HG03378 (cell line): ENCODE measurements around the gene HEMGN.

Experiments
- ATAC-seq: cut with Tn5 transposase; IDR thresholded peaks from one replicate; pipeline ENCODE4 v1.9.1; 2021; ENCODE audit warnings: mild to moderate bottlenecking, moderate library complexity; ENCODE audit not compliant: unreplicated experiment

HEMGN gene

DNA sequence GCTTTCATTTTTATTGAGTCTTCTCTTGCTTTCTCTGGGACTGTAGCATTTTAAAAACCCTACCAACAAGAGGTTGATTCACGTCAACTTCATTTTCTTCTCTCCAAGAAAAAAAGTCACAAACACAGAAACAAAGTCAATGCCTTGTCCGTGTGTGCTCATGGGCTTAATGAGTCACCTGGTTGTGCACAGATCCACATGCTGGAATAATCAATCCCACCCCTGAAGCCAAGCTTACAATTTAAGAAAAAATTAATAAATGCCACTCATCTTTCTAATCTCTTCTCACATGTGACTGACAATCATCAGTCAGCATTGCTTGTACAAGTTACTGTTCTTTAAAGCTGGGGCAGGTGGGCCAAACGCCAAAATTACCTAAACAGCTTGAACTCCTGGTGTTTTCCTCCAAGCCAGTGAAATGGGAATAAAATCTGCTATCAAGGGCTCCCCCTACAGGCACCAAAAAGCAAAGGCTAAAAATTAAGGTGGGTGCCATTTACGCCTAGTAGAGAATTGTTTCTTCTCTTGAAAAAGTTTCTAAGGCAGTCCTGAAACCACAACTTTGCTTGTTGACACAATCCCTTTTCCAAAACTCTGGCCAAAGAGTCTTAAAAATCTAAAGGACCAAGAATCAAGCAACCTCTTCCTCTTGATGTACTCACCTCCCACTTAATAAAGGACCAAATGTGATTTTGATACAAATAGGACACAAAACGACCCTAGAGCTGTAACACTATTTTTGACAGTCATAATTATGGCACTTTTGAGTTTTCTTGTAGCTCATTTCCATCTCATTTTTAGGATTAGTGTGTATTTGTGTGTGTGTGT is 37.0 kb downstream of the HEMGN start:
- no peak for ATAC-seq

- ATAC-seq: no peak
Observed at GRCh38 chr9:97900103-97900737, 37.8 kb downstream of the HEMGN start.

DNA sequence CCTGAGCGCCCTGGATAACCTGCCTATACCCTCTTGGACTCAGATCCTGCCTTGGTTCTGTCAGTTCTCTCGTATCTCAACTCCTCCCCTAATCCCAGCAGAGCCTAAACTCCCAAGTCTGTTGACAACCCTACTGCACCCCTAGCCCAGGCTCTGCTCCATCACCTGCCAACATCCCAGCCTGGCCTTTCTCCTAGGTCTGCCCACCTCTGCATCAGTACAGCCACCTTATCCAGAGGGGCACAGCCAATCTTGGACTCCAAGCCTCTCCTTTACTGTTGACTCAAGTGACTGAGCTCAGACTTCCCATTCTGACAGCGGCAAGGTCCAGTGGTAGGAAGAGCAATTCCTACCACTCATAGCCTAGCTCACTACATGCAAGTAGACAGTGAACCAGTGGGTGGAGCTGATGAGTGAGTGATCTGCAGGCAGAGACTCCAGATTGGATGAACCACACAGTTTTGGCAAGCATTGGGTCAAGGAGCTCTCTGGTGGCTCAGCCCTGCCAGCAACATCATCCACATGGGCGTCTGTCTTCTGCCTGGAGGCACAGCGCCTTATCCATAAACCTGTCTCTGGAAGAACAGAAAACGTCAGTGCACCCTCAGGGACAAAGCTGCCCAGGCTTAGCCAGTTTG is 42.2 kb downstream of the HEMGN start:
- ATAC-seq: no peak

DNA sequence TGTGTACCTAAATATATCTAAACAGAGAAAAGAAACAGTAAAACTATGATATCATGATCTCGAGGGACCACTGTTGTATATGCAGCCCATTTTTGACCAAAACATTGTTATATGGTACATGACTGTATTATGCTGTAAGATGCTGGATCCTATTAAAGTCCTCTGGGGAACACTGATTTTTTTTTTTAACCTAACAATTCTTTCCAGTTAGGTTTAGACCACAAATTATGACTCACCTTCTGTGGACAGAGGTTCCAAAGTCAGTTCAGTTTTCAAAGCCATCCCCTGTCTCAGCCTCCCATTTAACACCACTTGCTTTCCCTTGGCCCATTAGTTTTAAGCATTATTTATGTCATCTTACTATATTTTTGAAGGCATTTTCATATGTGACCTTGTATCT is 42.8 kb downstream of the HEMGN start:
- ATAC-seq: no peak

- ATAC-seq: no peak
Observed at GRCh38 chr9:97892421-97892820, 45.6 kb downstream of the HEMGN start.

DNA sequence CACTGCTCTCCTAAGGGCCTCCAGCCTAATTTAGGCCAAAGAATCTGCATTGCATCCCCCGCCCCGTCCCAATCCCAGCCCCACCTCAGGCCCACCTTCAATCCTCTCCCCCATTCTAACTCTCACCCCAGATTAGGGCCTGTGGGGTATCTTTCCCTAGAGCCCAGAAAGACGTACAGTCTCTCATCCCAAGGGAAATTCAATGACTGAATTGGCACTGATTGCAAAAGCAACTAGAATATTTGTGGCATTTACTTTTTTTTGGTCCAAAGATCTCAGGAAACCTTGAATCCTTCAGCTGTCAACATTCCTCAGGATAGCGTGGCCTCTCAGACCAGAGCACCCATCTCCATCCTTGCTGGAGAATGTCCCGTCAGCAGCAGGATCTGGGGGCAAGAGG is 46.2 kb downstream of the HEMGN start:
- ATAC-seq: no peak

DNA sequence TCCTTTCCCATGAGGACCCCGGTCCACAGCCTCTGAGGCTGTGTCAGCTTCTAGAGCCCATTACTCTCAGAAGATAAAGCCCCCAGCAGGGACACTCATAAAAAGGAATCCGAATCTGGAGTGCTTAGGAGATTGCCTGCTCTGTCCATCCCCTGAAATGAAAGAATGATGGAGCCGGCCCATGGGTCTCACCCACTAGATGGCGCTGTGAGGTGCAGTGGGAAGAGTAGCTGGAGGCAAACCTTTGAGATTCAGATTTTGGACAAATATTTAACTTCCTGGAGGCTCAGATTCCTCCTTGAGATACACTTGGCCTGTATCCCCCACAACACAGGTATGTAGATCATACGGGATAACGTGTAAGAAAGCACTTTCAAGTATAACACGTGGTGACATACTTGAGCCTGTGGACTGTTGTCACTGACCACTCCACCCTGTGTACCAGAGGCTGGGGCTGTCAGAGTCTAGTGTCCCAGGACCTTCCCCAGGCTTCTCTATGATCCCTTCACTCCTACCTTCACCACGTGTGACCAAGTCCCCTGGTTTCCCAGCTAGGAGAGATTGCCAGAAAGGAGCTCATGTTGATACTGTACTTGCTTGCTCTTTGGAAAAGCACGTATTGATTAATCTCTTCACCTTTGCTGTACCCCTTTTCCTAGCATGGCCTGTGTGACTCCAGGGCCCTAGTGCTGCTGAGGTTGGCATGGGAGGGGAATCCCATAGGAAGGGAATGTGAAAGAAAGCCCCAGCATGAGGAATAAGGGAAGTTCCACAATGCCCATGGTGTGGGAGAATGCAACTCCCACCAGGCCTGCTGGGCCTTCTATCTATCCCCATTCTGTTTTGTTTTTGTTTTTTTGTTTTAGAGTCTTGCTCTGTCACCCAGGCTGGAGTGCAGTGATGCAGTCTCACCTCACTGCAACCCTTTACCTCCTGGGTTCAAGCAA is 47.8 kb downstream of the HEMGN start:
- no peak for ATAC-seq

- no peak for ATAC-seq
Observed at GRCh38 chr9:97880336-97880735, 57.6 kb downstream of the HEMGN start.
